B cell (primary cell): ENCODE results near the gene NR5A1. TPM values are rescaled to one million over a fixed set of nuclear protein-coding genes. Genes with fewer than 3 reads are reported as not detected.

ENCODE experiments used
- ATAC-seq: fragments of 200-7000 bp; cut with Tn5 transposase; one replicate; pipeline ENCODE4 v1.10.0; 2021; ENCODE audit warnings: low read depth, mild to moderate bottlenecking, moderate number of reproducible peaks, moderate library complexity
- CTCF ChIA-PET: fragments of 350-600 bp; sonication (Branson Sonifier 250); formaldehyde crosslinking; loops from one replicate; lab custom pipeline; 2021; ENCODE audit warnings: antibody characterized with exemption, inconsistent platforms; lab: Charles Lee
- POLR2A ChIA-PET: fragments of 350-600 bp; sonication (Branson Sonifier 250); formaldehyde crosslinking; loops from one replicate; lab custom pipeline; 2021; ENCODE audit warnings: antibody characterized with exemption; lab: Charles Lee
- DNase-seq: peaks from one replicate; pipeline ENCODE4 v3.0.0; 2013
- H2AFZ ChIP-seq: 2 replicates; pipeline ENCODE4 v1.6.1; 2012; ENCODE audit warnings: mild to moderate bottlenecking, low read depth, low read length; ENCODE audit not compliant: insufficient read depth, poor library complexity, severe bottlenecking
- H3K27ac ChIP-seq, 2 donors: 1 replicate in 1 of 2; 2 replicates in 1 of 2; pipeline ENCODE4 v1.5.1; 2012 to 2013; ENCODE audit warnings: low read length in 2 of 2, mild to moderate bottlenecking in 2 of 2, moderate library complexity in 1 of 2
- H3K27me3 ChIP-seq, 4 experiments: fragments of 200-600 bp in 1 of 4; sonication (generic) in 1 of 4; replicated peaks in 1 of 4; 1 replicate in 2 of 4; 2 replicates in 2 of 4; pipeline versions ENCODE4 v1.6.1 to v1.7.0; 2013 to 2016; ENCODE audit warnings: low read length in 3 of 4, mild to moderate bottlenecking in 2 of 4, mixed read lengths in 1 of 4, moderate library complexity in 1 of 4; ENCODE audit not compliant: insufficient read depth in 4 of 4, control insufficient read depth in 3 of 4; ENCODE audit errors: control extremely low read depth in 1 of 4
- H3K36me3 ChIP-seq, 2 experiments: replicated peaks in 1 of 2; 1 replicate in 1 of 2; 2 replicates in 1 of 2; pipeline versions ENCODE4 v1.6.1 to v1.7.1; 2013; ENCODE audit warnings: low read length in 1 of 2; ENCODE audit not compliant: insufficient read depth in 2 of 2, control insufficient read depth in 1 of 2; ENCODE audit errors: control extremely low read depth in 1 of 2, extremely low read depth in 1 of 2
- H3K4me1 ChIP-seq, 2 donors: fragments of 200-600 bp in 1 of 2; sonication (generic) in 1 of 2; 1 replicate in 1 of 2; 2 replicates in 1 of 2; pipeline versions ENCODE4 v1.5.1 to v1.6.1; 2013 to 2017; ENCODE audit warnings: low read length in 2 of 2; ENCODE audit not compliant: control insufficient read depth in 2 of 2, insufficient read depth in 2 of 2
- H3K4me2 ChIP-seq: replicated peaks from 2 replicates; pipeline ENCODE3; 2012; ENCODE audit warnings: mild to moderate bottlenecking, low read depth, low read length; ENCODE audit not compliant: poor library complexity, severe bottlenecking
- H3K4me3 ChIP-seq, 5 experiments: fragments of 200-600 bp in 1 of 5; sonication (generic) in 1 of 5; 1 replicate in 3 of 5; 2 replicates in 2 of 5; pipeline versions ENCODE4 v1.5.1 to v1.7.0; 2011 to 2016; ENCODE audit warnings: low read length in 4 of 5, mild to moderate bottlenecking in 4 of 5, low read depth in 2 of 5, control low read depth in 1 of 5, moderate library complexity in 1 of 5; ENCODE audit not compliant: insufficient read depth in 1 of 5; ENCODE audit errors: control extremely low read depth in 1 of 5, extremely low read depth in 1 of 5
- H3K79me2 ChIP-seq: fragments of 200-600 bp; sonication (generic); one replicate; pipeline ENCODE4 v1.6.0; 2016; ENCODE audit warnings: low read length; ENCODE audit not compliant: control insufficient read depth, insufficient read depth
- H3K9ac ChIP-seq: fragments of 200-600 bp; sonication (generic); 2 replicates; pipeline ENCODE4 v1.6.1; 2017; ENCODE audit warnings: mild to moderate bottlenecking, low read length, moderate library complexity
- H3K9me3 ChIP-seq, 3 donors: one replicate each; pipeline versions ENCODE4 v1.6.1 to v1.7.1; 2013; ENCODE audit warnings: low read length in 2 of 3; ENCODE audit not compliant: control insufficient read depth in 2 of 3, insufficient read depth in 1 of 3; ENCODE audit errors: control extremely low read depth in 1 of 3
- H4K20me1 ChIP-seq: 2 replicates; pipeline ENCODE4 v1.6.0; 2012; ENCODE audit warnings: mild to moderate bottlenecking, low read length; ENCODE audit not compliant: insufficient read depth, control insufficient read depth, poor library complexity, severe bottlenecking
- H3K27ac Mint-ChIP-seq: one replicate; pipeline ENCODE4 v1.8.0; 2021; ENCODE audit warnings: mixed read lengths
- H3K27me3 Mint-ChIP-seq: one replicate; pipeline ENCODE4 v1.8.0; 2021; ENCODE audit warnings: mixed read lengths
- H3K4me1 Mint-ChIP-seq: one replicate; pipeline ENCODE4 v1.8.0; 2021; ENCODE audit warnings: mixed read lengths
- H3K4me3 Mint-ChIP-seq: one replicate; pipeline ENCODE4 v1.8.0; 2021; ENCODE audit warnings: mixed read lengths
- H3K9me3 Mint-ChIP-seq: one replicate; pipeline ENCODE4 v1.8.0; 2022; ENCODE audit warnings: mixed read lengths; ENCODE audit not compliant: insufficient read depth
- EZH2 ChIP-seq: IDR thresholded peaks from 2 replicates; pipeline ENCODE4 v1.6.1; 2012; ENCODE audit warnings: borderline replicate concordance, low read depth, mild to moderate bottlenecking, moderate library complexity, low read length; ENCODE audit not compliant: insufficient read depth, poor library complexity, severe bottlenecking
- WGBS: methylation state at CpG from one replicate; pipeline ENCODE4 v1.1.5; 2013; ENCODE audit warnings: missing lambda C conversion rate; ENCODE audit not compliant: insufficient coverage; 5-methylcytosine and 5-hydroxymethylcytosine counted together
- intact Hi-C: fragments of 100-400 bp; cut with micrococcal nuclease; formaldehyde crosslinking; loops from one replicate; pipeline ENCODE4 v1.10.0; 2022
- polyA plus RNA-seq: library from polyadenylated mRNA; depleted of rRNA; stranded (reverse); fragments of >200 nt; gene quantifications from 2 replicates; pipeline ENCODE4 v1.2.3, GENCODE V29; 2012
- total RNA-seq, 2 donors: library from RNA; stranded (reverse); fragments of 120-200 nt in 1 of 2; gene quantifications; 1 replicate in 1 of 2; 2 replicates in 1 of 2; pipeline versions ENCODE4 v1.2.3 to v1.2.4, GENCODE V29; 2013 to 2022
- TF ChIP-seq, protein P1 (sequence below): fragments of 200-600 bp; IDR thresholded peaks from one replicate; pipeline ENCODE4 v1.8.0; 2022; ENCODE audit warnings: antibody characterized with exemption, mild to moderate bottlenecking

Gene NR5A1
- total and polyA plus RNA-seq, 2 donors (not counting 1 experiment from before 2014, with no cell fraction given): not detected

DNA sequence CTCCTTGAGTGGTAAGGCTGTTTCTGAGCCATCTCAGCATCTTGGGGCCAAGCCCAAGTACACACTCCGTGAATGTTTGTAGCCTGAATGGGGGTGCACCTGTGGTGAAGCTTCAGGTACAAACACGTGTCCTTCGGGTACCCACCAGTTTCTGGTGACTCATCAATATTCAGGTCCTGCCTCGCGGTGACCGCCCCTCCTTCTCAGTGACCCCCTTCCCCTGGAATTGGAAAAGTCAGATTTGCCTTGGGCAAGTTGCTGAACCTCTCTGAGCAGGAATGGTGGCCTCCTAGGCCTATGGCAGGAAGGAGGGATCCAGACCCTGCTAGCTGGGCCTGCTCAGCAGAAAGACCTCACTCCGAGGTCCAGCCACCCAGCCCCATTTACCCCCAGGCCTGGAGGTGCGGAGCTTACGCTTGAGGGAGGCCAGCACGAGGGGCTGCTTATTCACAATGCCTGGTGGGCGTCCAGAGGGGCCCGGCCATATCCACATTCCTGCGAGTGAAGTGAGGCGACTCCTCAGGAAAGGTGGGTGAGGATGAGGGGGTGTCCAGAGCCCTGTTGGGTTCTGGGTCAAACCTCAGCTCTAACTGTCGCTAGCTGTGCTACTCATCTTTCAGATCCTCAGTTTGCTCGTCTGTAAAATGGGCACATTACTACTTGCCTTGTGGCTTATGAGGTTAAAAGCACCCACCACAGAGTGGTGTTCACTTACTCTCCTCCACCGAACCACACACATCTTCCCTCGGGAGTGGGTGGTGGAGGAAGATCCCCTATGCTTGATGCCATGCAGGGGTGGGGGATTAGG lies 49.9 kb downstream of the NR5A1 start:
- H3K27me3 Mint-ChIP-seq: peaks cover 3% of the 10 kb centered on the region
- no peak for TF ChIP-seq EZH2
- H3K79me2 ChIP-seq: no peaks in the 10 kb centered on the region
- no peak overlapping the region for H3K27ac Mint-ChIP-seq
- intact Hi-C loops: no loop called here
- H3K4me1 Mint-ChIP-seq: no peaks in the 10 kb centered on the region
- H3K9ac ChIP-seq: no peak overlapping the region
- no peak overlapping the region for H2AFZ ChIP-seq
- DNase-seq: no peak
- POLR2A ChIA-PET: no interaction called here
- 84% methylated on average over 11 of the region's 18 CpGs for WGBS
- H3K9me3 Mint-ChIP-seq: no peaks in the 10 kb centered on the region
- H3K4me3 Mint-ChIP-seq: no peak overlapping the region
- CTCF ChIA-PET: no interaction called here
- ATAC-seq: no peak
- H3K9me3 ChIP-seq: peaks cover 0 to 3% (median 0%) of the 10 kb centered on the region in 3 donors
- no peaks in the 10 kb centered on the region for H3K4me1 ChIP-seq
- H3K27me3 ChIP-seq: peaks cover 0 to 14% (median 4%) of the 10 kb centered on the region in 4 experiments
- H3K36me3 ChIP-seq: no peaks in the 10 kb centered on the region
- H3K4me2 ChIP-seq: no peak overlapping the region
- H4K20me1 ChIP-seq: no peaks in the 10 kb centered on the region
- no peak overlapping the region for H3K4me3 ChIP-seq
- H3K27ac ChIP-seq: no peak overlapping the region

DNA sequence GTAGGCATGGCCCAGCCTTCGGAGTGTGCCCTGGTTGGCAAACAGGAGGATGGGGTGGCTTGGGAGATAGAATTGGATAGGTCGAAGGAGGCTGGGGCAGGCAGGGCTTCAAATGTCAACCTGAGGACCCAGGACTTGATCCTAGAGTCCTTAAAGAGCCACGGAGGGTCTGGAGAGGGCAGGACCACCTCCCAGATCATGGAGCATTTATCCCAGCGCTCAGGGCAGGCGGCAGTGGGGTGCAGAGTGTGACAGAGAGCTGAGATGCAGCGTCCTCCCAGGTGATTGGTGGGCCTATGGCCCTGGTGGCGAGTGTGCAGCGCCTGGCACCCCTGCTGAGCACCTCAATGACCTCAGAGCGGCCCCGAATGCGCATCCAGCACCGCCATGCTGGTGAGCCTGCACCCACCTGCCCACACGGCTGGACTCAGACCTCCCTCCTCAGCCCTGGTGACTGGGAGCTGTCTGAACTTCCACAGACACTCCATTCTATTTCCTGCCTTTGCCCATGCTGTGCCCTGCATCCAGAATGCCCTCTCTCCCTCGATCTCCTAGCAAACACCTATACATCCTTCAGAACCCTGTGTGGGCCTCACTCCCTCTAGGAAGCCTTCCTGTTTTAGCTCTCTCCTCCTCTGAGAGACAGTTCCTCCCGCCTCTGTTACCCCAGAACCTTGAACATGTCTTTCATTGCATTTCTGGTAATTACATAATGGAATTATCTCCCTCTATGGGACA lies 50.7 kb downstream of the NR5A1 start:
- Histone ChIP-seq H3K4me2 (no peak overlapping the region), H3K27ac (no peak overlapping the region), H3K9ac (no peak overlapping the region), H3K36me3 (no peaks in the 10 kb centered on the region), H3K79me2 (no peaks in the 10 kb centered on the region), H2AFZ (no peak overlapping the region), H3K4me1 (no peaks in the 10 kb centered on the region), H4K20me1 (no peaks in the 10 kb centered on the region), H3K4me3 (no peak overlapping the region), H3K9me3 (peaks cover 0 to 4% (median 0%) of the 10 kb centered on the region in 3 donors), H3K27me3 (peaks cover 0 to 20% (median 7%) of the 10 kb centered on the region in 4 experiments)
- intact Hi-C loops: no loop called here
- CTCF ChIA-PET: no interaction called here
- TF ChIP-seq EZH2: no peak
- TF ChIP-seq, protein P1, sequence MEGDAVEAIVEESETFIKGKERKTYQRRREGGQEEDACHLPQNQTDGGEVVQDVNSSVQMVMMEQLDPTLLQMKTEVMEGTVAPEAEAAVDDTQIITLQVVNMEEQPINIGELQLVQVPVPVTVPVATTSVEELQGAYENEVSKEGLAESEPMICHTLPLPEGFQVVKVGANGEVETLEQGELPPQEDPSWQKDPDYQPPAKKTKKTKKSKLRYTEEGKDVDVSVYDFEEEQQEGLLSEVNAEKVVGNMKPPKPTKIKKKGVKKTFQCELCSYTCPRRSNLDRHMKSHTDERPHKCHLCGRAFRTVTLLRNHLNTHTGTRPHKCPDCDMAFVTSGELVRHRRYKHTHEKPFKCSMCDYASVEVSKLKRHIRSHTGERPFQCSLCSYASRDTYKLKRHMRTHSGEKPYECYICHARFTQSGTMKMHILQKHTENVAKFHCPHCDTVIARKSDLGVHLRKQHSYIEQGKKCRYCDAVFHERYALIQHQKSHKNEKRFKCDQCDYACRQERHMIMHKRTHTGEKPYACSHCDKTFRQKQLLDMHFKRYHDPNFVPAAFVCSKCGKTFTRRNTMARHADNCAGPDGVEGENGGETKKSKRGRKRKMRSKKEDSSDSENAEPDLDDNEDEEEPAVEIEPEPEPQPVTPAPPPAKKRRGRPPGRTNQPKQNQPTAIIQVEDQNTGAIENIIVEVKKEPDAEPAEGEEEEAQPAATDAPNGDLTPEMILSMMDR: no peak
- Mint-ChIP-seq H3K27me3 (peaks cover 7% of the 10 kb centered on the region), H3K4me3 (no peak overlapping the region), H3K9me3 (no peaks in the 10 kb centered on the region), H3K27ac (no peak overlapping the region), H3K4me1 (no peaks in the 10 kb centered on the region)
- POLR2A ChIA-PET: no interaction called here
- no peak for DNase-seq
- WGBS: 82% methylated on average over 14 of the region's 15 CpGs
- ATAC-seq: no peak
